Effector memory CD8-positive, alpha-beta T cell (primary cell): Measurements from ENCODE around the gene METTL1.

Experiments used
- ATAC-seq: fragments of 150-1000 bp; cut with Tn5 transposase; replicated peaks from 2 replicates; pipeline ENCODE4 v1.10.0; 2021; ENCODE audit warnings: mild to moderate bottlenecking, moderate library complexity
- DNase-seq, 3 experiments: peaks; one replicate each; pipeline ENCODE4 v3.0.0; 2021
- H3K27ac Mint-ChIP-seq, 2 donors: one replicate each; pipeline ENCODE4 v1.8.0; 2022; ENCODE audit warnings: mild to moderate bottlenecking in 2 of 2, mixed read lengths in 2 of 2, moderate library complexity in 2 of 2
- H3K27me3 Mint-ChIP-seq, 2 donors: one replicate each; pipeline ENCODE4 v1.8.0; 2022; ENCODE audit warnings: mixed read lengths in 2 of 2
- H3K36me3 Mint-ChIP-seq: one replicate; pipeline ENCODE4 v1.8.0; 2022; ENCODE audit warnings: mild to moderate bottlenecking, moderate library complexity, mixed read lengths; ENCODE audit not compliant: insufficient read depth
- H3K4me1 Mint-ChIP-seq, 2 donors: one replicate each; pipeline ENCODE4 v1.8.0; 2022; ENCODE audit warnings: low read depth in 2 of 2, mixed read lengths in 2 of 2
- H3K4me3 Mint-ChIP-seq, 2 donors: one replicate each; pipeline ENCODE4 v1.8.0; 2022; ENCODE audit warnings: mild to moderate bottlenecking in 2 of 2, mixed read lengths in 2 of 2, moderate library complexity in 2 of 2
- H3K9me3 Mint-ChIP-seq, 2 donors: one replicate each; pipeline ENCODE4 v1.8.0; 2022; ENCODE audit warnings: mixed read lengths in 2 of 2

The METTL1 gene

DNA sequence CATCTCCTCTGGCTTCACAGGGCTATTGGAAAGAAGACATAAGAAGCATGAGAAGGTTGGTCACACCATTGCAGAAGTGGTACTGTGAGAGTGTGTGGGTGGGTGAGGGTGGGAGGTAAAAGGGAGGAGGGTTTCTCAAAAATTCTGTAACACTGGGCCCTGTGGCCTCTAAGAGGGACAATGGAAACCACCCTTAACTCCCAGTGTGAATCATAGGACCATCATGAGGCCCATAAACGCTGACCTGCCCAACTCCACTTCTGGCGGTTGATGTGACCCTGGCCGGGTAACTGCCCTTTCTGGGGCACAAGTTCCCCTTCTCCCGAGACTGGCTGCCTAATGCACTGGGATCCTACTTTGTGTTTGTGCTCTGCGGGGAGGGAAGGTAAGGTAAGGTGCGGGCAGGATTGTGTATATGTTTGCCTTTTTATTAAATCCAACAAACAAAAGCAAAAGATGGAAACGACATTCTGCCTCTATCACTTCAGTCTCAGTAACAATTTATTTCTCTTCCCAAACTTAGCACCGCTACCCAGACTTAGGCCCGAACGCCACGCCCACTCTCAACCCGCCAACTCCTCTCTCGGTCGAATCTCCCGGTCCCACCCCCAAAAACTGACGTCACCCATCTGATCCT, 551 bp downstream of the METTL1 start:
- peaks cover 18 to 19% of the 10 kb centered on the region in 2 donors for H3K4me1 Mint-ChIP-seq
- H3K36me3 Mint-ChIP-seq: peaks cover 19% of the 10 kb centered on the region
- ATAC-seq: peak; percentile 66
- DNase-seq: peak in 2 of 3 experiments; percentile 62 to 72
- peak overlapping the region; percentile 96 to 99 for H3K4me3 Mint-ChIP-seq
- H3K27me3 Mint-ChIP-seq: peaks cover 6 to 12% of the 10 kb centered on the region in 2 donors
- no peaks in the 10 kb centered on the region for H3K9me3 Mint-ChIP-seq
- peak overlapping the region; percentile 93 to 97 for H3K27ac Mint-ChIP-seq

DNA sequence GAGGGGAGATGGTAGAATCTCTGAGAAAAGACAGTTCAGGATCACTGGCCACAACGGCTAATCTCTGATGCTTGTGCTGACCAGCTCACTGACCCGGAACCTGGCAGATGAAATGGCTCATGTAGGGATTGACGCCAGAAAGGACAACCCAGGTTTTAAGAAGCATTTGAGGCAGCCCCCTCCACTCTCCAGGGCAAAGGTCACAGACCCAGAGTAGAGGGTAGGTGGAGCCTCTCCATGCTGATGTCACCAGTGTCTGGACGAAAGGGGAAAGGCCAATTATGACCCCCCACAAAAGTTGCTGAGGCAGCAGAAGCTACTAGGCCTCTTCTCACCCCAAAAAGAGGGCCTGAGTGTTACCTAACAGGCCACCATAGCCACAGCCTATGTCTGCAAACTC, 1.2 kb downstream of the METTL1 start:
- Mint-ChIP-seq H3K27me3 (peaks cover 10 to 18% of the 10 kb centered on the region in 2 donors), H3K36me3 (peaks cover 20% of the 10 kb centered on the region), H3K4me1 (peaks cover 21% of the 10 kb centered on the region in 2 donors), H3K4me3 (peak overlapping the region in 1 of 2 donors; percentile 96), H3K9me3 (no peaks in the 10 kb centered on the region), H3K27ac (peak overlapping the region in 1 of 2 donors; percentile 20)
- ATAC-seq (no peak), DNase-seq (no peak)

DNA sequence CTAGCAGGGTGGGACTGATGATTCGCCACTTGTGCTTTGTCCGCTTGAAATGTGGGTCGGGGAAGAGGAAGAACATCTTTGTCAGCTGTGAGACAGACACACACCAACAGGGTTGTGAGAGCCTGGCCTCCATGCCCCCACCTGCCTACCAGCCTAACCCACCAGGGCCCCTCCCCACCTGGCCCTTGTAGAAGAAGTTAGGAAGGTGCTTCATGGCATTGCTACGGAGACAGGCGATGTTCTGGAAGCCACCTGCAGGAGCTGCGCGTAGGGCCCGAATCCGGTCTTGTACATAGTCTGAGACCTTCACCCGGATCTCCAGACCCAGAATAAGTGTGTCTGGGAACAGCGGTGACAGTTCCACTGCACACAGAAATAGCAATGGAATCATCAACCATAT, 2.3 kb downstream of the METTL1 start:
- ATAC-seq (no peak), DNase-seq (no peak)
- H3K27me3 Mint-ChIP-seq: peaks cover 22 to 29% of the 10 kb centered on the region in 2 donors
- H3K36me3 Mint-ChIP-seq: peaks cover 19% of the 10 kb centered on the region
- H3K27ac Mint-ChIP-seq: no peak overlapping the region
- H3K4me1 Mint-ChIP-seq: peaks cover 32 to 33% of the 10 kb centered on the region in 2 donors
- H3K9me3 Mint-ChIP-seq: no peaks in the 10 kb centered on the region
- H3K4me3 Mint-ChIP-seq: peak overlapping the region in 1 of 2 donors; percentile 48

DNA sequence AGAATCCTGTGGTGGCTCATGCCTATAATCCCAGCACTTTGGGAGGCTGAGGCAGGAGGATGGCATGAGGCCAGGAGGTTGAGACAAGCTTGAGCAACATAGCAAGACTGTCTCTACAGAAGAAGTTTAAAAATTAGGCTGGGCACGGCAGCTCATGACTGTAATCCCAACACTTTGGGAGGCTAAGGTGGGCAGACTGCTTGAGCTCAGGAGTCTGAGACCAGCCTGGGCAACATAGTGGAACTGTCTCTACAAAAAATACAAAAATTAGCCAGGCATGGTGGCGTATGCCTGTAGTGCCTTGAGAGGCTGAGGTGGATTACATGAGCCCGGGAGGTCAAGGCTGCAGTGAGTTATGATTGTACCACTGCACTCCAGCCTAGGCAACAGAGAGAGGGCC, 4.0 kb downstream of the METTL1 start:
- Mint-ChIP-seq H3K27me3 (peaks cover 37 to 46% of the 10 kb centered on the region in 2 donors), H3K27ac (peak overlapping the region in 1 of 2 donors; percentile 8), H3K36me3 (peaks cover 13% of the 10 kb centered on the region), H3K9me3 (no peaks in the 10 kb centered on the region), H3K4me3 (no peak overlapping the region), H3K4me1 (peaks cover 30 to 38% of the 10 kb centered on the region in 2 donors)
- no peak for ATAC-seq
- DNase-seq: no peak

DNA sequence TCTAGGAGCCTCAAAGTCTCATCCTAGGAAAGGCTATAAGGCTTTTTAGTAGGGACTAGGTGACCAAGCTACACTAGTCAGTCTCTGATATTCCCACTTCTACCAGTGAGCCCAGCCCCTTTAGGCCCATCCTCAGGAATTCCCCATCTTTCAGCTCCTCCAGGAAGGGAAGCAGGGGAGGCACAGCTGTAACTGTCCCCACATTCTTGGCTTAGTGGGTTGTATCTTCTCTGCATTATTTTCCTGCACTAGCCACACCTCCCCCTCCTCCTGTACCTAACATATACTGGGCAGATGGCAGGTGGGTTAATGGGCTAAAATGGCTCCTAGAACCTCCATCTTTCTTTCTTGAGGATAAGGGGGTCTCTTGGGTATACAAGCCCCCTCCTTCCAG, 4.6 kb downstream of the METTL1 start:
- H3K27ac Mint-ChIP-seq: no peak overlapping the region
- H3K4me3 Mint-ChIP-seq: peak overlapping the region in 1 of 2 donors; percentile 91
- H3K27me3 Mint-ChIP-seq: peaks cover 37 to 47% of the 10 kb centered on the region in 2 donors
- DNase-seq (no peak), ATAC-seq (no peak)
- no peaks in the 10 kb centered on the region for H3K9me3 Mint-ChIP-seq
- H3K36me3 Mint-ChIP-seq: peaks cover 13% of the 10 kb centered on the region
- peaks cover 26 to 36% of the 10 kb centered on the region in 2 donors for H3K4me1 Mint-ChIP-seq

DNA sequence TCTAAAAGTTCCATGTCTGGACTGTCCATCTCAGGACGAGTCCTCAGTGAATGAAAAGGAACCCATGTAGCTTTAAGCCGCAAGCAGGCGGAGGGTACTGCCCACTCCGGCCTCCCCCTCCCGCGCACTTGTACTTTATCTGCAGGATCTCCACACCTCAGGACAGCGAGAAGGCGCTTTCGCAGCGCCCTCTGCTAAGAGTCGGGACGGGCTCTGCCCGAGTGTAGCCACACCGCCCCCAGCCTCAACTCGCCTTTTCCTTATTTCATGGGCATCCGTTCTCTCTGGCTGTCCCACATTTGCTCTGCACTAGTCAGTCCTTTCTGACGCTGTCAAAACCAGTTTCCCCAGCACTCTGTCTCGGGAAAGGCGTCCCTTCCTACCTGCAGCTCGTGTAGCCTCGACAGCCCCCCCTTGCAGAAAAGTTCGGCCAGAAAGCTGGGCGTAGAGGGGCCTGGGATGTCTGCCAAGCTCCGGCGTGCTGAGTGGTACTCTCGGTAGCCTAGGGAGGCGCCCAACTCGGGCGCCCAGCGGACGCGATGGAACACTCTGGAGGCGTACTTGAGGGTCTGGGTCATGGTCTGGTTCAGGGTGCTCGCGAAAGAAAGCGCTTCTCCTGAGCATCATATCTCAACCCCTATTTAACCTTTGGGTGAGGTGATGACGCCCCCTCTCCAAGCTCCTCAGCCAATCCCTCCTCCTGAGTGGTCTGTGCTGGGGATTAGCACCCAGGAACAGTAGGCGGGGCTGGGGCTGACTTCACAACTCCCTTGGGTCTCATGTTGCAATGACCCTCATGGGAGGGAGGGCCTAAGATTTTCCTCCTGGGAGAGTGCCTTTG, 5.2 kb downstream of the METTL1 start, which contains the start of gene CYP27B1:
CYP27B1 (minus strand) TSS at position 615 of the 841 bp plus-strand sequence; CDS start at position 578, 37 bp downstream.
- Mint-ChIP-seq H3K36me3 (peaks cover 8% of the 10 kb centered on the region), H3K4me1 (peaks cover 23 to 33% of the 10 kb centered on the region in 2 donors), H3K4me3 (peak within 1 kb of the TSS; percentile 84 to 91), H3K27me3 (peaks cover 37 to 47% of the 10 kb centered on the region in 2 donors), H3K27ac (no peak within 1 kb of the TSS), H3K9me3 (no peaks in the 10 kb centered on the region)
- DNase-seq: no peak
- ATAC-seq: peak; percentile 33

DNA sequence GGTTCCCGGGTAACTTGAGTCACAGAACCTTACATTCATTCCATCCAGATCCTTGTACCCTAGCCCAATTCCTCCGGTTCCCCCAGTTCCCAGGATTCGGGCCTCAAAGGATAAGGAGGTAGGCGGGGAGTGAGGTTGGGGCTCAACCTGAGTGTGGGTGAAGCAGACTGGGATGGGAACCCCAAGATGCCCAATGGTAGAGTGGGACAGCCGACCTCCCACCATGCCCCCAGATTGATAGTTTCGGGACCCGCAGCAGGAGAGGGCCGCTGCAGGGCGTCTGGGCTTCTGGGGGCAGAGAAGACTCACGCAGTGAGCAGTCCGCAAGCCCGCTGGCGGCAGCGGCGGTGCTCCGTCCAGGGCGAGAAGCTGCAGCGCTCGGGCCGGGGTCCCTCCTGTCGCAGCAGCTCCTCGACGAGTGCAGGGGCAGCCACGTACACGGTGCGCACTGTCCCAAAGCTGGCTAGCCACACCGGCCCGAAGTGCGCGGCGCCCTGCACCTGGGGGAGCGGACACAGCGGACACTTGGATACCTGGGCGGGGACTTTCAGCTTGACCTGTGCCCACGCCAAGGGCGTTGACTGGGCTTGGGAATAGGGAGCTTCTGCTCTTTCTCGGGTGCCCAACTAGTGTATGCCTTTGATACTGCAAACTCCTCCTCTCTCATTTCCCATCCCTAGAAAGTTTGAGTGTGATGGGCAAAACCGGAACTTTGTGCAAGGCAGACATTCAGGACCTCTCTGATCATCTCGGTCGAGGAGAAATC, 6.0 kb downstream of the METTL1 start:
- no peak for DNase-seq
- Mint-ChIP-seq H3K27me3 (peaks cover 37 to 47% of the 10 kb centered on the region in 2 donors), H3K36me3 (peaks cover 8% of the 10 kb centered on the region), H3K4me1 (peaks cover 18 to 28% of the 10 kb centered on the region in 2 donors), H3K27ac (peak overlapping the region in 1 of 2 donors; percentile 31), H3K9me3 (no peaks in the 10 kb centered on the region), H3K4me3 (peak overlapping the region; percentile 84 to 91)
- ATAC-seq: peak; percentile 14

DNA sequence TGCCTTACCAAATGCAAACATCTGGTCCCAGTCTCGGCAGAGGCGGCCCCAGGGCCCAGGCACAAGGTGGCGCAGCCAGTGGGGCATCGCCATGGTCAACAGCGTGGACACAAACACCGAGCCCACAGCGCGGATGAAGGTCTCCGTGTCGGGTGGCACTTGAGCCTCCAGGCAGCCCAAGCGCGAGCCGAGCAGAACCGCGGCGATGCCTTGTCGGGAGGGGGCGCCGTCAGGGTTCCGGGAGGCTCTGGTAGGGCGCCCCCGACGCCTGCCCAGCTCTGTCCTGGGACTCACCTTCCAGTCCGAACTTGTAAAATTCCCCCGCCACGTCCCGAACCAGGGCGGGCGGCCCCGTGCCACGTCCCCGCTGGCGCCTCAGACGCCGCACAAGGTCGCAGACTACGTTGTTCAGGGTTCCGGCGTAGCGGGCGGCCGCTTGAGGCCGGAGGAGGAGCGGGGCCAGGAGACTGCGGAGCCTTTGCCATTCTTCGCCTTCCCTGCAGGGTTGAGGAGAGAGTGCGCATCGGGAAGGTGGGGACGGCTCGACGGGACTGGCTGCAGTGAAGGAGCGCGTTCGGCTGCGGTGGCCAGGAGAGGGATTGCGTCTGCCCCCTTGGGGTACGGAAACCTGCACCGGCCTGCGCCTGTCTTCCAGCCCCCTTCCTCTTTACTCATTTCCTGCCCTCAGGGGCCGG, 6.8 kb downstream of the METTL1 start:
- Mint-ChIP-seq H3K27me3 (peaks cover 37 to 47% of the 10 kb centered on the region in 2 donors), H3K27ac (peak overlapping the region in 1 of 2 donors; percentile 31), H3K36me3 (peaks cover 8% of the 10 kb centered on the region), H3K4me3 (peak overlapping the region; percentile 84 to 91), H3K9me3 (no peaks in the 10 kb centered on the region), H3K4me1 (peaks cover 18 to 28% of the 10 kb centered on the region in 2 donors)
- DNase-seq: peak in 1 of 3 experiments; percentile 45
- ATAC-seq: peak; percentile 76

DNA sequence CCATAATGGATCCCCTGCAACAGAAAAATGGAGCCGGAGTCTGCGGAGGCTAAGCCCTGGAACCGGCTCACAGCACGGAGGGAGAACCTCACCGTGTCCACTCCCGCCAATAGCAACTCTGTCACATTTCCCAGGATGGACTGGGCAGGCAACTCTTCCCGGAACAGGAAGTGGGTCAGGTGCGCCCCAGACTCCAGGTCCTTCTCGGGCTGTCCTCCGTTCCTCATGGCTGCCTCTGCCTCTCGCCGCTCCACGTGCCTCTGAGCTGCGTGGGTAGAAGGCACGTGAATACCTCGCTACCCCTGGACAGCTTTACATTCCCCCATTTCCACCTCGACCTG, 7.3 kb downstream of the METTL1 start:
- H3K27me3 Mint-ChIP-seq: peaks cover 37 to 47% of the 10 kb centered on the region in 2 donors
- DNase-seq (no peak), ATAC-seq (peak; percentile 31)

DNA sequence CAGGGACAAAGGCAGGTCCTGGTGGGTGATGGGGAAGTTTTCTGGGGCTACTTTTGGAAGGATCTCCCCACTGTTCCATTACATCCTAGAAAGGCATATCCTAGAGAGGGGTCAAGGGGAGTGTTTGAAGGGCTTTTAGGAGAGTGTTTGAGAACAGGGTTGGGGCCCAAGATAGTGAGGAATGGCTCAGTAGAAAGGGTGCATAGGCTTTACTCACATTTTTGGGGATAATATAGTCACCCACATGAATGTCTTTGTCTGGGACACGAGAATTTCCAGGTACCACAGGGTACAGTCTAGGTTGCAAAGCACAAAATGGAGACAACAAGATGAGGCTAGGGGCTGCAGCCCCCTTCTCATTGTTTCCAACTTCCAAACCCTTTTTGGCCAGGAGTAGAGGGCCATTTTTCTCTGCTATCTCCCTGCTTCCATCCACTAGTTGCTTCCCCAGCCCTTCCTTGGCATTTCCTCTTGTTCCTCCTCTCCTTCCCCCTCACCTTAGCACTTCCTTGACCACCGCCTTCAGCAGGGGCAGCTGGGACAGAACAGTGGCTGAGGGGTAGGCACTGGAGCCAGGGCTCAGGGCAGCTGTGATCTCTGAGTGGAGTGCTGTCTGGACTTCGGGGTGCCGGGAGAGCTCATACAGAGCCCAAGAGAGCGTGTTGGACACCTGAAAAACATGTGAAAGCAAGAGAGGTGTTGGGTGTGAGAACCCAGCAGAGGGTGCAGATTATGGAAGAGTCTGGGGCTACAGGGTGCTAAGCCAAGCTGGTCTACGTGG, 7.8 kb downstream of the METTL1 start:
- no peak overlapping the region for H3K27ac Mint-ChIP-seq
- no peaks in the 10 kb centered on the region for H3K9me3 Mint-ChIP-seq
- peak overlapping the region; percentile 84 to 91 for H3K4me3 Mint-ChIP-seq
- no peak for DNase-seq
- peaks cover 26 to 32% of the 10 kb centered on the region in 2 donors for H3K4me1 Mint-ChIP-seq
- ATAC-seq: no peak
- peaks cover 37 to 47% of the 10 kb centered on the region in 2 donors for H3K27me3 Mint-ChIP-seq
- peaks cover 7% of the 10 kb centered on the region for H3K36me3 Mint-ChIP-seq

More for the DNA sequence above, 7.3 kb downstream of the METTL1 start:
- Mint-ChIP-seq H3K27ac (no peak overlapping the region), H3K4me1 (peaks cover 20 to 28% of the 10 kb centered on the region in 2 donors), H3K9me3 (no peaks in the 10 kb centered on the region), H3K4me3 (peak overlapping the region; percentile 84 to 91), H3K36me3 (peaks cover 4% of the 10 kb centered on the region)

DNA sequence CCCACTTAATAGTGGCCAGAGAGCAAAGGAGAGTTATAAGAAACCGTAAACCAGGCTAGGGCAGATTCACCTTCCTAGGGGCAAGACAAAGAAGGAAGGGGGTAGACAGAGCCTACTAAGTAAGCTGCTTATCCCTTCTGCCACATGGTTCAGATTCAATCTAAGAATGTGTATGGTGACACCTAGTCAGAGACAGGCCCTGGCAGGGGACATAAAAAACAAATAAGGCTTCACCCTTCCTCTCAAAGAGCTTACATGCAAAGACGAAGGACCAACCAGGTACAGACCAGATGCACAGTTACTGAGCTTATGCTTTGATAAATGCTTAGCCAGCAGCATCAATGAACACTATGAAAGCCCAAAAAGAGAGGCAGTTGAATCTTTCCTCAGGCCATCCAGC, 9.4 kb downstream of the METTL1 start:
- Mint-ChIP-seq H3K4me1 (peaks cover 28 to 32% of the 10 kb centered on the region in 2 donors), H3K36me3 (peaks cover 10% of the 10 kb centered on the region)

DNA sequence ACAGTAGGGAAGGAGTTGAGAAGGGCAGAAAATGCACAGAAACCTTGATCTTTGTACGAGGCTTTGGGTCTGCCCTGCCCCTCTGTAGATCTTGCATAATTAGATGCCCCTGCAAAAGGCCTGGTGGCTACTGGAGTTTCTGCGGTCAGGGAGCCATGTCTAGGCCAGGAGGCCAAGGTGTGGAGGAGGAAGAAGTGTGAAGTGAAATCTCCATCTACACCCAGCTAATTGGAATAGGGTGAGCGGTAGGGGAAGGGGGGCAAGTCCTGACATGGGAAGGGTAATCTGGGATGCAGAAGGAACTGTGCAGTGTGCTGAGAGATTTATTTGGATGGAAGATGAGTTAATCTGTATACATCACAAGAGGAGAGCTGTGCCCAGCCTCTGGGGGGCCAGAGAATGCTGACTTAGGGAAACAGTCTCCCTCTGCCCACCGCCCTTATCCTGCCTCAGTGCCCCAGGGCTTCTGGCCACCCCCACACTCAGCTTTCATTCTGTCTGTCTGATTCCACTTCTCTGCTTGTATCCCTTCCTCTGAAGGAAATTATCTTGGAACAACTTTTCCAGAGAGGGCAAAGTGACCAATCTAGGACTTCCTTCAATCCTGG, 10.4 kb downstream of the METTL1 start:
- no peaks in the 10 kb centered on the region for H3K9me3 Mint-ChIP-seq
- peaks cover 32 to 36% of the 10 kb centered on the region in 2 donors for H3K4me1 Mint-ChIP-seq
- H3K27ac Mint-ChIP-seq: peak overlapping the region in 1 of 2 donors; percentile 38
- ATAC-seq (no peak), DNase-seq (no peak)
- H3K27me3 Mint-ChIP-seq: peaks cover 32 to 36% of the 10 kb centered on the region in 2 donors
- no peak overlapping the region for H3K4me3 Mint-ChIP-seq
- peaks cover 16% of the 10 kb centered on the region for H3K36me3 Mint-ChIP-seq

More for the DNA sequence above, 9.4 kb downstream of the METTL1 start:
- ATAC-seq: no peak
- no peaks in the 10 kb centered on the region for H3K9me3 Mint-ChIP-seq
- no peak overlapping the region for H3K4me3 Mint-ChIP-seq
- H3K27ac Mint-ChIP-seq: no peak overlapping the region
- no peak for DNase-seq
- peaks cover 37 to 45% of the 10 kb centered on the region in 2 donors for H3K27me3 Mint-ChIP-seq
